Measurements from ENCODE around the gene KRT1.
A peak's percentile ranks its signal among the peaks of the same experiment; 100 is the strongest.

KRT1 gene

GRCh38 chr12:52722680-52723079 lies 42.5 kb upstream of the KRT1 start:
- no peak for DNase-seq (ENCODE audit: low read depth in 1 of 2, low spot score in 1 of 2)
- Histone ChIP-seq H3K27ac (replicated peaks) (no peak overlapping the region), H3K4me3 (replicated peaks; ENCODE audit: insufficient read depth, low read length) (no peak overlapping the region), H3K27me3 (ENCODE audit: insufficient read depth, poor library complexity, severe bottlenecking) (no peaks in the 10 kb centered on the region)
- TF ChIP-seq REST (IDR thresholded peaks at IDR 0.05; ENCODE audit: insufficient replicate concordance, low read depth): no peak
- TF ChIP-seq SPI1 (IDR thresholded peaks at IDR 0.05; ENCODE audit: borderline replicate concordance, low read depth): no peak
- TF ChIP-seq CTCF (IDR thresholded peaks at IDR 0.05; ENCODE audit: insufficient read depth, low read length): no peak
- TF ChIP-seq POLR2AphosphoS5 (IDR thresholded peaks at IDR 0.05; ENCODE audit: low read depth): no peak
- no peak for TF ChIP-seq GABPA (IDR thresholded peaks at IDR 0.05; ENCODE audit: low read depth)

GRCh38 chr12:52721838-52722470 lies 41.7 kb upstream of the KRT1 start:
- TF ChIP-seq GABPA (IDR thresholded peaks at IDR 0.05; ENCODE audit: low read depth): no peak
- TF ChIP-seq POLR2AphosphoS5 (IDR thresholded peaks at IDR 0.05; ENCODE audit: low read depth): no peak
- no peak for TF ChIP-seq SPI1 (IDR thresholded peaks at IDR 0.05; ENCODE audit: borderline replicate concordance, low read depth)
- TF ChIP-seq CTCF (IDR thresholded peaks at IDR 0.05; ENCODE audit: insufficient read depth, low read length): no peak
- TF ChIP-seq REST (IDR thresholded peaks at IDR 0.05; ENCODE audit: insufficient replicate concordance, low read depth): no peak
- H3K4me3 ChIP-seq (replicated peaks; ENCODE audit: insufficient read depth, low read length): no peak overlapping the region
- H3K27me3 ChIP-seq (ENCODE audit: insufficient read depth, poor library complexity, severe bottlenecking): no peaks in the 10 kb centered on the region
- H3K27ac ChIP-seq (replicated peaks): no peak overlapping the region
- peak; percentile 8 to 29 for DNase-seq (ENCODE audit: low read depth in 1 of 2, low spot score in 1 of 2)

GRCh38 chr12:52720365-52720886 lies 40.2 kb upstream of the KRT1 start:
- TF ChIP-seq CTCF (IDR thresholded peaks at IDR 0.05; ENCODE audit: insufficient read depth, low read length) (no peak), REST (IDR thresholded peaks at IDR 0.05; ENCODE audit: insufficient replicate concordance, low read depth) (no peak), GABPA (IDR thresholded peaks at IDR 0.05; ENCODE audit: low read depth) (no peak), POLR2AphosphoS5 (IDR thresholded peaks at IDR 0.05; ENCODE audit: low read depth) (no peak), SPI1 (IDR thresholded peaks at IDR 0.05; ENCODE audit: borderline replicate concordance, low read depth) (no peak)
- H3K27ac ChIP-seq (replicated peaks): no peak overlapping the region
- no peak for DNase-seq (ENCODE audit: low read depth in 1 of 2, low spot score in 1 of 2)
- peaks cover 5% of the 10 kb centered on the region for H3K27me3 ChIP-seq (ENCODE audit: insufficient read depth, poor library complexity, severe bottlenecking)
- H3K4me3 ChIP-seq (replicated peaks; ENCODE audit: insufficient read depth, low read length): no peak overlapping the region

Measured in HL-60 (cell line).